ENCODE data around the gene ZNF407.

ZNF407 gene

GRCh38 chr18:74856434-74856833 lies 258.8 kb downstream of the ZNF407 start (continued):
- TF ChIP-seq, protein P1, sequence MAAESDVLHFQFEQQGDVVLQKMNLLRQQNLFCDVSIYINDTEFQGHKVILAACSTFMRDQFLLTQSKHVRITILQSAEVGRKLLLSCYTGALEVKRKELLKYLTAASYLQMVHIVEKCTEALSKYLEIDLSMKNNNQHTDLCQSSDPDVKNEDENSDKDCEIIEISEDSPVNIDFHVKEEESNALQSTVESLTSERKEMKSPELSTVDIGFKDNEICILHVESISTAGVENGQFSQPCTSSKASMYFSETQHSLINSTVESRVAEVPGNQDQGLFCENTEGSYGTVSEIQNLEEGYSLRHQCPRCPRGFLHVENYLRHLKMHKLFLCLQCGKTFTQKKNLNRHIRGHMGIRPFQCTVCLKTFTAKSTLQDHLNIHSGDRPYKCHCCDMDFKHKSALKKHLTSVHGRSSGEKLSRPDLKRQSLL (tag by site-specific recombination; IDR thresholded peaks at IDR 0.05), result no peak
- TF ChIP-seq ZNF138 (tag by site-specific recombination; IDR thresholded peaks at IDR 0.05; ENCODE audit: borderline replicate concordance), result no peak

DNA sequence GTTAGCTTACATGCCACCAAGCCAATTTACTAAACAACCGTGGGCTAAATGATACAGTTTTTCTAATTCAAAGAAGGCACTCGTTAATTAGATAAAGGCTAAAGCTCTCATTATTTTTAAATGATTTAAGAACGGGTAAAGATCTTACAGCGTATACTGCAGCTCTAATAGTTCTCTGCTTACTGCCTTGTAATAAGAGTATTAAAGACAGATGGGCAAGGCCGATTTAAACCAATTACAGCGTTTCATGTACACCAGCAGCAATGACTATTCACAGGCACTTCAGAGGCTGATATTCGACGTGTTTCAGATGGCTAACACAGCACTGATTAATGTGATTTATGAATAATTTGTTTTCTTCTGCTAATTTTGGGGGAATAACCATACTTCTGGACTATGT lies 259.3 kb downstream of the ZNF407 start:
- no peaks in the 10 kb centered on the region for H3K9me3 ChIP-seq (ENCODE audit: control insufficient read depth, insufficient read depth, low read depth, low read length)
- H3K4me1 ChIP-seq (ENCODE audit: control insufficient read depth, insufficient read depth, low read length), result no peaks in the 10 kb centered on the region
- H3K36me3 ChIP-seq (ENCODE audit: control insufficient read depth in 2 of 2, insufficient read depth in 1 of 2, low read length in 2 of 2), result no peaks in the 10 kb centered on the region
- no peak overlapping the region for H3K27ac ChIP-seq (ENCODE audit: extremely low read depth, low read depth, low read length)
- no peak for TF ChIP-seq ZNF157 (tag by site-specific recombination; IDR thresholded peaks at IDR 0.05)
- TF ChIP-seq HOXC10 (CRISPR knock-in tag; IDR thresholded peaks at IDR 0.05), result no peak
- no peak for TF ChIP-seq MYNN (tag by site-specific recombination; IDR thresholded peaks at IDR 0.05; ENCODE audit: borderline replicate concordance)
- TF ChIP-seq PRDM6 (tag by site-specific recombination; IDR thresholded peaks at IDR 0.05), result no peak
- TF ChIP-seq TRIM28 (IDR thresholded peaks at IDR 0.05; ENCODE audit: borderline replicate concordance, low read length), result no peak
- TF ChIP-seq ZSCAN23 (tag by site-specific recombination; IDR thresholded peaks at IDR 0.05), result no peak
- TF ChIP-seq GLIS1 (tag by site-specific recombination; IDR thresholded peaks at IDR 0.05), result no peak
- H3K4me3 ChIP-seq (ENCODE audit: low read depth, low read length), result no peak overlapping the region
- ChIA-PET POLR2A (no interaction called here), CTCF (interaction anchor here (1.1 to 1.5 kb wide), 2 partner anchors 11 to 198 kb away, joined by 3 read pairs; no protein-coding TSS in a partner anchor)

DNA sequence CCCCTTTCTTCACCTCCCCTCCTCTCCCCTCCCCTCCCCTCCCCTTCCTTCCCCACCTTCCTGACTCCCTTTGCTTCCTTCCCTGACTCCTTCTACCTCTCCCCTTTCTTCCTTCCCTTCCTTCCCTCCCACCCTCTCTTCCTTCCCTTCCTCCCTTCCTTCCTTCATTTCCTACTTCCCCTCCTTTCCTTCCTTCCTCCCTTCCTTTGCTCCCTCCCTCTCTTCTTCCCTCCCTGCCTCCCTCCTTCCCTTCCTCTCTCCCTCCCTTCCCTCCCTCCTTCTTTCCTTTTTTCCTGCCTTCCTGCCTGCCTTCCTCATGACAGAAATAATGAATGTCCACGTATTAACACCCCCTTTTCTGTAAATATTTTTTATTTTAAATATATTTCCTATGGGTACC lies 260.2 kb downstream of the ZNF407 start:
- Histone ChIP-seq H3K36me3 (ENCODE audit: control insufficient read depth in 2 of 2, insufficient read depth in 1 of 2, low read length in 2 of 2) (no peaks in the 10 kb centered on the region), H3K27ac (ENCODE audit: extremely low read depth, low read depth, low read length) (no peak overlapping the region), H3K4me3 (ENCODE audit: low read depth, low read length) (no peak overlapping the region), H3K4me1 (ENCODE audit: control insufficient read depth, insufficient read depth, low read length) (no peaks in the 10 kb centered on the region), H3K9me3 (ENCODE audit: control insufficient read depth, insufficient read depth, low read depth, low read length) (no peaks in the 10 kb centered on the region)
- CTCF ChIA-PET, result interaction anchor here (1.5 kb wide), 1 partner anchor 199 kb away, joined by 3 read pairs; no protein-coding TSS in a partner anchor
- POLR2A ChIA-PET, result no interaction called here
- TF ChIP-seq TCF7L2 (IDR thresholded peaks at IDR 0.05; ENCODE audit: borderline replicate concordance, low read depth, low read length) (no peak), WT1 (tag by site-specific recombination; IDR thresholded peaks at IDR 0.05) (peak; percentile 35; the same call in 1 of the 2 replicates), ZNF366 (tag by site-specific recombination; conservative IDR thresholded peaks at IDR 0.05) (peak; percentile 62), ZNF571 (tag by site-specific recombination; IDR thresholded peaks at IDR 0.05) (no peak), SP7 (tag by site-specific recombination; IDR thresholded peaks at IDR 0.05) (no peak)
- TF ChIP-seq, protein P2, sequence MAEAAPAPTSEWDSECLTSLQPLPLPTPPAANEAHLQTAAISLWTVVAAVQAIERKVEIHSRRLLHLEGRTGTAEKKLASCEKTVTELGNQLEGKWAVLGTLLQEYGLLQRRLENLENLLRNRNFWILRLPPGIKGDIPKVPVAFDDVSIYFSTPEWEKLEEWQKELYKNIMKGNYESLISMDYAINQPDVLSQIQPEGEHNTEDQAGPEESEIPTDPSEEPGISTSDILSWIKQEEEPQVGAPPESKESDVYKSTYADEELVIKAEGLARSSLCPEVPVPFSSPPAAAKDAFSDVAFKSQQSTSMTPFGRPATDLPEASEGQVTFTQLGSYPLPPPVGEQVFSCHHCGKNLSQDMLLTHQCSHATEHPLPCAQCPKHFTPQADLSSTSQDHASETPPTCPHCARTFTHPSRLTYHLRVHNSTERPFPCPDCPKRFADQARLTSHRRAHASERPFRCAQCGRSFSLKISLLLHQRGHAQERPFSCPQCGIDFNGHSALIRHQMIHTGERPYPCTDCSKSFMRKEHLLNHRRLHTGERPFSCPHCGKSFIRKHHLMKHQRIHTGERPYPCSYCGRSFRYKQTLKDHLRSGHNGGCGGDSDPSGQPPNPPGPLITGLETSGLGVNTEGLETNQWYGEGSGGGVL (tag by site-specific recombination; IDR thresholded peaks at IDR 0.05), result peak; percentile 46; the same call in 1 of the 2 replicates

DNA sequence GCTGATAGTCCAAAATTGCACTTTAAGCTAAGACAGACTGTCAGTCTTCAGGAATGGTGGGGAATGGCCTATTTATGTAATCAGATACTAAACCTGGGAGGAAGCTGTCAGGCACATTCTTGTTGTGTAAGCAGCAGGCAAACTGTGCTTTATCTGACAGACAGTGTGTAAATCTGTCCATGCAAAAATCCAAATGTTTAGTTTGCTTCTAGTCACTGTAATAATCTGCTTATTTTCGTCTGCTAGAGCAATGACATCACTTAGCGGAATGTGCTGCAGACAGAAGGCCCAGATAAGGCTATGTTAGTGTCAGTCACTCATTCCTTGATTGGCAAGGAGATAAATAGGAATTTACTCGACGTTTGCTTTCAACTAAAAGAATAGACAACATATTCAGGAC lies 263.5 kb downstream of the ZNF407 start:
- no peaks in the 10 kb centered on the region for H3K4me1 ChIP-seq (ENCODE audit: control insufficient read depth, insufficient read depth, low read length)
- H3K4me3 ChIP-seq (ENCODE audit: low read depth, low read length), result no peak overlapping the region
- H3K27ac ChIP-seq (ENCODE audit: extremely low read depth, low read depth, low read length), result no peak overlapping the region
- ChIA-PET CTCF (interaction anchor here (1.2 to 1.6 kb wide), 2 partner anchors 35 to 103 kb away, joined by 3 read pairs; no protein-coding TSS in a partner anchor), POLR2A (no interaction called here)
- H3K9me3 ChIP-seq (ENCODE audit: control insufficient read depth, insufficient read depth, low read depth, low read length), result no peaks in the 10 kb centered on the region
- no peaks in the 10 kb centered on the region for H3K36me3 ChIP-seq (ENCODE audit: control insufficient read depth in 2 of 2, insufficient read depth in 1 of 2, low read length in 2 of 2)
- TF ChIP-seq, protein P3, sequence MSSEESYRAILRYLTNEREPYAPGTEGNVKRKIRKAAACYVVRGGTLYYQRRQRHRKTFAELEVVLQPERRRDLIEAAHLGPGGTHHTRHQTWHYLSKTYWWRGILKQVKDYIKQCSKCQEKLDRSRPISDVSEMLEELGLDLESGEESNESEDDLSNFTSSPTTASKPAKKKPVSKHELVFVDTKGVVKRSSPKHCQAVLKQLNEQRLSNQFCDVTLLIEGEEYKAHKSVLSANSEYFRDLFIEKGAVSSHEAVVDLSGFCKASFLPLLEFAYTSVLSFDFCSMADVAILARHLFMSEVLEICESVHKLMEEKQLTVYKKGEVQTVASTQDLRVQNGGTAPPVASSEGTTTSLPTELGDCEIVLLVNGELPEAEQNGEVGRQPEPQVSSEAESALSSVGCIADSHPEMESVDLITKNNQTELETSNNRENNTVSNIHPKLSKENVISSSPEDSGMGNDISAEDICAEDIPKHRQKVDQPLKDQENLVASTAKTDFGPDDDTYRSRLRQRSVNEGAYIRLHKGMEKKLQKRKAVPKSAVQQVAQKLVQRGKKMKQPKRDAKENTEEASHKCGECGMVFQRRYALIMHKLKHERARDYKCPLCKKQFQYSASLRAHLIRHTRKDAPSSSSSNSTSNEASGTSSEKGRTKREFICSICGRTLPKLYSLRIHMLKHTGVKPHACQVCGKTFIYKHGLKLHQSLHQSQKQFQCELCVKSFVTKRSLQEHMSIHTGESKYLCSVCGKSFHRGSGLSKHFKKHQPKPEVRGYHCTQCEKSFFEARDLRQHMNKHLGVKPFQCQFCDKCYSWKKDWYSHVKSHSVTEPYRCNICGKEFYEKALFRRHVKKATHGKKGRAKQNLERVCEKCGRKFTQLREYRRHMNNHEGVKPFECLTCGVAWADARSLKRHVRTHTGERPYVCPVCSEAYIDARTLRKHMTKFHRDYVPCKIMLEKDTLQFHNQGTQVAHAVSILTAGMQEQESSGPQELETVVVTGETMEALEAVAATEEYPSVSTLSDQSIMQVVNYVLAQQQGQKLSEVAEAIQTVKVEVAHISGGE (tag by site-specific recombination; conservative IDR thresholded peaks at IDR 0.05; ENCODE audit: low read depth), result no peak
- TF ChIP-seq ZNF391 (tag by site-specific recombination; IDR thresholded peaks at IDR 0.05; ENCODE audit: borderline replicate concordance, low read depth) (no peak), ZNF302 (tag by site-specific recombination; IDR thresholded peaks at IDR 0.05; ENCODE audit: low read depth) (no peak), HIC1 (tag by site-specific recombination; IDR thresholded peaks at IDR 0.05) (peak; percentile 94)

Data from HEK293 (cell line).